ENCODE measurements around the gene CACNA1C. TPM values are rescaled to one million over a fixed set of nuclear protein-coding genes. Genes with fewer than 3 reads are reported as not detected.
A peak's percentile ranks its signal among the peaks of the same experiment; 100 is the strongest.

The CACNA1C gene
- total RNA-seq, 1 experiment from 2014 or later, result not detected

- H3K36me3 ChIP-seq (ENCODE audit: low read depth), result no peaks in the 10 kb centered on the region
- CTCF ChIA-PET, result no interaction called here
- no peaks in the 10 kb centered on the region for H3K9me3 ChIP-seq (ENCODE audit: insufficient read depth, low read depth)
- no peaks in the 10 kb centered on the region for H3K79me2 ChIP-seq (ENCODE audit: low read depth)
- H2AFZ ChIP-seq, result no peak overlapping the region
- intact Hi-C loops (cut with micrococcal nuclease; ENCODE audit: unreplicated experiment), result no loop called here
- no peak overlapping the region for H3K4me2 ChIP-seq
- H3K9me2 ChIP-seq (ENCODE audit: insufficient read depth), result no peaks in the 10 kb centered on the region
- no TSS peak for BruUV-seq (replicated peaks)
- peaks cover 73% of the 10 kb centered on the region for H3K27me3 ChIP-seq (ENCODE audit: insufficient read depth, low read depth)
- H3F3A ChIP-seq (ENCODE audit: insufficient read depth, low read depth), result no peaks in the 10 kb centered on the region
- no peaks in the 10 kb centered on the region for H3K4me1 ChIP-seq (replicated peaks; ENCODE audit: insufficient read depth)
- no peak overlapping the region for H3K27ac ChIP-seq
- DNase-seq, result no peak
- POLR2A ChIA-PET (ENCODE audit: unreplicated experiment), result no interaction called here
- TF ChIP-seq CTCF (conservative IDR thresholded peaks at IDR 0.05) (no peak), EZH2 (IDR thresholded peaks at IDR 0.05; ENCODE audit: low read depth) (no peak)
- H4K20me1 ChIP-seq (ENCODE audit: insufficient read depth), result no peaks in the 10 kb centered on the region
- H3K4me3 ChIP-seq, result no peak overlapping the region
Observed at GRCh38 chr12:2393996-2394395, 341.2 kb downstream of the CACNA1C start.

- Histone ChIP-seq H3K36me3 (ENCODE audit: low read depth) (no peaks in the 10 kb centered on the region), H3K4me1 (replicated peaks; ENCODE audit: insufficient read depth) (no peaks in the 10 kb centered on the region), H3K4me2 (no peak overlapping the region), H3K9me3 (ENCODE audit: insufficient read depth, low read depth) (no peaks in the 10 kb centered on the region), H2AFZ (no peak overlapping the region), H3F3A (ENCODE audit: insufficient read depth, low read depth) (no peaks in the 10 kb centered on the region), H3K27me3 (ENCODE audit: insufficient read depth, low read depth) (peaks cover 68% of the 10 kb centered on the region), H3K9me2 (ENCODE audit: insufficient read depth) (no peaks in the 10 kb centered on the region), H4K20me1 (ENCODE audit: insufficient read depth) (no peaks in the 10 kb centered on the region), H3K4me3 (no peak overlapping the region), H3K79me2 (ENCODE audit: low read depth) (no peaks in the 10 kb centered on the region), H3K27ac (no peak overlapping the region)
- BruUV-seq (replicated peaks), result no TSS peak
- DNase-seq, result peak; percentile 37 to 46
- ChIA-PET CTCF (no interaction called here), POLR2A (ENCODE audit: unreplicated experiment) (no interaction called here)
- intact Hi-C loops (cut with micrococcal nuclease; ENCODE audit: unreplicated experiment), result no loop called here
- TF ChIP-seq EZH2 (IDR thresholded peaks at IDR 0.05; ENCODE audit: low read depth), result no peak
- peak; percentile 97 for TF ChIP-seq CTCF (conservative IDR thresholded peaks at IDR 0.05)
Observed at GRCh38 chr12:2395354-2395977, 342.7 kb downstream of the CACNA1C start.

- BruUV-seq (replicated peaks), result no TSS peak
- H3K79me2 ChIP-seq (ENCODE audit: low read depth), result no peaks in the 10 kb centered on the region
- H3K9me3 ChIP-seq (ENCODE audit: insufficient read depth, low read depth), result no peaks in the 10 kb centered on the region
- no peak overlapping the region for H3K4me2 ChIP-seq
- H2AFZ ChIP-seq, result no peak overlapping the region
- H3K4me3 ChIP-seq, result no peak overlapping the region
- H3K27me3 ChIP-seq (ENCODE audit: insufficient read depth, low read depth), result peaks cover 61% of the 10 kb centered on the region
- H3K9me2 ChIP-seq (ENCODE audit: insufficient read depth), result no peaks in the 10 kb centered on the region
- ChIA-PET POLR2A (ENCODE audit: unreplicated experiment) (no interaction called here), CTCF (no interaction called here)
- no peak for DNase-seq
- H3F3A ChIP-seq (ENCODE audit: insufficient read depth, low read depth), result no peaks in the 10 kb centered on the region
- TF ChIP-seq EZH2 (IDR thresholded peaks at IDR 0.05; ENCODE audit: low read depth), result no peak
- TF ChIP-seq CTCF (conservative IDR thresholded peaks at IDR 0.05), result no peak
- H4K20me1 ChIP-seq (ENCODE audit: insufficient read depth), result no peaks in the 10 kb centered on the region
- no peak overlapping the region for H3K27ac ChIP-seq
- H3K4me1 ChIP-seq (replicated peaks; ENCODE audit: insufficient read depth), result no peaks in the 10 kb centered on the region
- no peaks in the 10 kb centered on the region for H3K36me3 ChIP-seq (ENCODE audit: low read depth)
- intact Hi-C loops (cut with micrococcal nuclease; ENCODE audit: unreplicated experiment), result no loop called here
Observed at GRCh38 chr12:2396448-2396871, 343.7 kb downstream of the CACNA1C start.

All from PC-9 (cell line).